22Rv1 (cell line): ENCODE results near the gene ZNHIT3.

Source experiments
- CTCF ChIP-seq: fragments of 450-650 bp; IDR thresholded peaks from 2 replicates; pipeline ENCODE4 v1.5.1; 2017; ENCODE audit warnings: mild to moderate bottlenecking
- ZFX ChIP-seq: fragments of 450-650 bp; IDR thresholded peaks from 2 replicates; pipeline ENCODE4 v1.6.1; 2017; ENCODE audit warnings: antibody characterized with exemption, borderline replicate concordance

- TF ChIP-seq CTCF = no peak
- no peak for TF ChIP-seq ZFX
These were observed 28.4 kb downstream of the ZNHIT3 start for GRCh38 chr17:36514856-36515255.
